Stimulated activated CD8-positive, alpha-beta memory T cell treated with anti-CD3 and anti-CD28 coated beads, Interleukin-7, amount 100 ng/mL, for 4 hours (primary cell): ENCODE data around the gene CYTH1.

Experiments
- DNase-seq, 2 donors: peaks; one replicate each; pipeline ENCODE4 v3.0.0-alpha.2; 2020; ENCODE audit warnings: low read depth in 2 of 2

CYTH1 gene

DNA sequence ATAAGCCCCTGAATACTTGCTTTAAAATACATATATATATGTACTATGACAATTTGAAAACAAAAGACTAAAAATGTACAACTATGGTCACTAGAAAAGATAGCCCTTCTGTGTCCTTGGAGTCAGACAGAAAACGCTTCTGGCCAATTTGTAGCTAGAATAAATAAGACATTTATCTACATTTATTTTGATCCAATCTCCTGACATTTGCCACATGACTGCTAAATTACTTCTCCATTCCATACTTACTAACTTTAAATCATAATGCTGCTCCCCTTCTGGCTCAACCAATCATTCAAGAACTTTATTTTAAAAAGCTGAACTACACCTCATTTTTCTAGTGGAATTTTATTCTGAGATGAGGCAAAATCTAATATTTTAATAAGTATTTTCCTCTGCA is 65.8 kb downstream of the CYTH1 start:
- DNase-seq = no peak

DNA sequence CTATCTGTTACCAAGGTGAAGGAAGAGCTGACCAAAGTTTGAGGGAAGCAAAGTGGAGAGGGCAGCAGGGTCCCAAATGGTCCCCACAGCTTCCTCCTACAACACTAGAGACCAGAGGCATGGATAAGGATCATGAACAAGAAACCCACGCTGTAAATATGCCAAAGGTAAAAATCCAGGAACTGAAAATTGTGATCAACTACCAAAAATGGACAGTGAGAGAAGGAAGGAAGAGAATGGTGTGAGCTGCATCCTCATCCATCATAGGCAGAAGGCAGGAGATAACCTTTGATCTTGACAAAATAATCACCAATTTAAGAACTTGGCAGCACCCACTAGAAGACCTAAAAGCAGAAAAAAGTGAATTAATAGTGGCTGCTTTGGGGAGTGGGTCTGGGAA is 66.2 kb downstream of the CYTH1 start:
- DNase-seq = no peak

DNA sequence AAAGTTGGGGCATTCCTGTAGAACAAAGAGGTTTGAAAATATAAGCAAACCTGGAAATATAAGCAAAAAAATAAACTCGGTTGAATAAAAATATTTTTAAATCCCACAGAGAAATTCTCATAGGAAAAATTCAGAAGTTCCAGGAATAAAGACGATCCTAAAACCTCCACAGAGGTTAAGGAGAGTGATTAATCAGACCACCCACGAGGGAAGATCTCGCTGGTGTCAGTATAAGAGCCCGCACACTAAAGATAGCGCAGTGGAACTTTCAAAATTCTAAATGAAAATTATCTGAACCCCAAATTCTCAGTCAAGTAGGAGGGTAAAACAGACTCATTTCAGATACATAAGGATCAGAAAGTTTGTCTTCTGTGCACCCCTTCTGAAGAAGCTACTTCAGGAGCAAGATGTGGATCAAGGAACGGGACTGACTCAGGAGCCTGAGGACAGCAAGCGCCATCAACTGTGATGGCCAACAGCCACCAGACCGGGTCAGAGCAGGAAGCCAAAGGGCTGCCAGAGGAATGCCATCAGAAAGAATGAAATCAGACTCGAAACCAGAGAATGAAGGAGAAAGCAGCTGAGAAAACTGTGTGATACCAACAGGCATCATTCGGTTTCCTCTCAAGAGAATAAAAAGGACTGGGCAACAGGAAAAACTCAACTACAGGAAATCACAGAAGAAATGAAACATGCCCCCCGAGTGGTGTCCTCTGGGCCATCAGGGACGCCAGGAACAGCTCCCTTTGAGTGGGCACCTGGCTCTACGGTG is 66.9 kb downstream of the CYTH1 start:
- DNase-seq = no peak

DNA sequence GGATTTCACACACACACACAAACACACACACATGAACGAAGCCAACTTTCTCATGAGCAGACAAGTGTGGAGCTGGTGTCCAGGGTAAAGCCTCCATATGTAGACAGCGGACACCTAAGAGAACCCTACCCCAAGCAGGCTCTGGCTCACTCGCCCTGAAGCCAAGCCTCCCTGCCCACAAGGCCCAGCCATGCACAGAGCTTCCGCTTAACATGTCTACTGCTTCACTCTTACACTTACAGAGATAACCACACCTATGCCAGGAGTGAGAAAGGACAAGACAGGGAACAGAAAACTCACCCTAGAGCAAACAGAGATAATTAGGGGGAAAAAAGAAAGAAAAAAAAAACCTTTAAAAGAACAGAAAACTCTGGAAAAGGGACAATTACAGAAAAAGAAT is 67.5 kb downstream of the CYTH1 start:
- DNase-seq = no peak

DNA sequence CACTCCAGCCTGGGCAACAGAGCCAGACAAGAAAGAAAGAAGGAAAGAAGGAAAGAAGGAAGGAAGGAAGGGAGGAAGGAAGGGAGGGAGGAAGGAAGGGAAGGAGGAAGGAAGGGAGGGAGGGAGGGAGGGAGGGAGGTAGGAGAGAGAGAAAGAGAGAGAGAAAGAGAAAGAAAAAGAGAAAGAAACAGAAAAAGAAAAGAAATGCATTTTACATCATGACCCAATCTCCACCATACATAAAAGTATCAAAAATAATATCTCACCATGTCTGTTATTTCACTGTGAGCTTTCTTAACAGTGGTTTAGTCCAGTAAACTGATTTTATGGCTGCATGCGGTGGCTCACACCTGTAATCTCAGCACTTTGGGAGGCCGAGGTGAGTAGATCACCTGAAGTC is 70.0 kb downstream of the CYTH1 start:
- no peak for DNase-seq

DNA sequence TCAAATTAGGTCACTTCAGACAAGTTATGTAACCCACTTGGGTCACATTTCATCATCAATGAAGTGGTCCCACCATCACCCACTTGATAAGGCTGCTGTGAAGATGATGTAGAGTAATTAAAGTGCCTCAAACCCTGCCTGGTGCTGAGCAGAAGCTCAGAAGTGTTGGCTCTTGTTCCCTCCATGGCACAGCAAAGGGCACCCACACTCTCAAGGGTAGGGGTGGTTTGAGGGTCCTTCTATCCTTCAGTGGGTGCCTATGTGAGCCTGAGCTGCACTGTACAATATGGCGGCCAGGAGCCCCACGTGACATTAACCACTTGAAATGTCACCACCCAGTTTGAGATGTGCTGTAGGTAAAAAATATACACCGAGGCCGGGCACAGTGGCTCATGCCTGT is 71.5 kb downstream of the CYTH1 start:
- DNase-seq = no peak

DNA sequence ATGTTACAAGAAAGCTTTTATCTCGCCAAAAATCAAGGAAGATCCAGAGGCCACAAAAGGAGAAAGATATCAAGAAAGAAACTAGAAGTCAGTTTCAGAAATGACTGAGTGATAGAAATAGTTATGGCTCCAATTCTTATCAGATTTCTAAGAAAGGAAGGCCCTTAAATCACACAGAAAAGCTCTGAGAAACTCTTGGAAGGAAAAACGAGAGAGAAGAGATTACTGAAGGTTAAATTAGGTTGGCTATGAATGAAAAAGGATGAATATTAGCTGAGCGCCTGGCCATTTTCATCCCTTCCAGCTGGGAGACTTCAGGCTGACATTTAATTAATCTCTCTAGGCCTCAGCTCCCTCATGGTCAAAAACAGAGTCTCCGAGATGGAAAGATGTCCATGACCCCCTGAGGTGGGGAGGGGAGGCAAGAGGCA is 72.3 kb downstream of the CYTH1 start:
- no peak for DNase-seq

DNA sequence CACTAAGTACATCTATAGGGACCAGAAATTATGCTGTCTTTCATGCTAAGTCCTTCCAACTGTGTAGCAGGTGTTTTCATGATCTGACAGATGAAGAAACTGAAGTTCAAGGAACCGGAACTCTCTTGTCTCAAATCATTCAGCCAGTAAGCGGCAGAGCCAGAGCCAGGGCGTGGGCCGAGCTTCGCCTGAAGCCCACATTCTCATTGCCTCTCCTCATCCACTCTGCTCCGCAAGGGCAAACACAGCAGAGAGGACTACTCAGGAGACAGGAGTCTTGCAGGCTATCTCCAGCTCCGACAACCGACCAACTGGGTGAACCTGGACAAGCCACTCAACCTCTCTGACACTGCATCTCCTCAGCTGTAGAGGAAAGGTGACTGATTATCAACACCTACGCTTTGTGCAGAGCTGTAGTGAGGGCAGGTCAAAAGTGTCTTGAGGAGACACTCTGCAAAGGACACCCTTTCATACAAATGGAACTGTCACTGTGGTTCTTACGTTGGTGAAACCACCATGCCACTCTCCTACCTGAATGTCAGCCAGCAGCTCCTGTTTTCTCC is 72.9 kb downstream of the CYTH1 start:
- no peak for DNase-seq

DNA sequence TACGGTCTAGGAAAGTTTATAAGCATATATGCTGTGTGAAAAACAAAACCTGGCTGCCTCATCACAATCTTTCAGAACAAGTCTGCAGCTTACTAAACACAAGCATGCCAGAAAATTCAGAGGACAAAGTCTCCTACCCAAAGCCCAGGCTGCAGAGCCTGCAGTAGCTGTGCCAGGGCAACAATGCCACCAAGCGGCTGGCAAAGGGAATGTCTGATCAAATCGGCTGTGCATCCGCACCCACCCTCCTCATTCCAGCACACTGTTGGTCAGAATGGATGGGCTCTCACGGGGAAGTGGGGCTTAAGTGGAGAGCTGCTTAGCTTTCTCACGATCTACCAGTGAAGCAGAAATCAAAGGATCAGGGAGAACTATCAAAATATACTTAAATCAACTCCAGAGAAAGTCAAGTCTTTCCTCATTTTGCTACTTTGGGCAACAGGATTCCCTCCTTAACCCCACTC is 73.5 kb downstream of the CYTH1 start:
- DNase-seq = no peak

DNA sequence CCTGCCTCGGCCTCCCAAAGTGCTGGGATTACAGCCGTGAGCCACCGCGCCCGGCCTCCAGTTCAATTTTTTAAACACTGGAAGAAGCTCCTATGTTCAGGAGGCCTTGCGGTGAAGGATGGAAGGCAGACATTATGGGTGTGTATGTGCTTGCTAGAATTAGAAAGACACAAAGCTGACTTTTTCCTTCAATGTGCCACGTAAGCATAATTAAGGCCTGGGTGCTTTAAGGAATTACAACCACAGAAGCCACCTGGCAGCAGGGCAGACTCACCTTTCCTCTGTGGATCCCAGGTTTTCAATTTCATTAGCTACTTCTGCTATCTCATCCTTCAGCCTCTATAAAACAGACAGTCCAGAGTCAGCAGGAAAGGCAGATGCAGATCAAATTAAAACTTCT is 74.2 kb downstream of the CYTH1 start:
- DNase-seq = no peak

DNA sequence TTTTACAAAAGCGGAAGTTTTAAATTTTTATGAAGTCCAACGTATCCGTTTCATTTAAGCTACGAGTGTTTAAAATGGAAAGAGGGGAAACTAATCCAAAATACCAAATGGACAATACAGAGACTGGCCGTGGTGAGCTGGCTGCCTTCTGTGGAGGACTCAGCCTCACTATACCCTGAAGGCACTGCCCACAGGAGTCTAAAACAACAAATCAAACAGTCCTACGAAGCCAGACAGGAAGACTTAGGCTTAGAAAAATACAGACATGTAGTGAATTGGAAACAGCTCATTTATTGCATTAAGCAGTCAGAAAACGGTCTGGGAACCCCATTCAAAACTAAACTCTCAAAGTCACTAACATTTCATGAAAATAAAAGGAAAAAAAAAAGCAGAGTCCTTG is 75.1 kb downstream of the CYTH1 start:
- DNase-seq = no peak

DNA sequence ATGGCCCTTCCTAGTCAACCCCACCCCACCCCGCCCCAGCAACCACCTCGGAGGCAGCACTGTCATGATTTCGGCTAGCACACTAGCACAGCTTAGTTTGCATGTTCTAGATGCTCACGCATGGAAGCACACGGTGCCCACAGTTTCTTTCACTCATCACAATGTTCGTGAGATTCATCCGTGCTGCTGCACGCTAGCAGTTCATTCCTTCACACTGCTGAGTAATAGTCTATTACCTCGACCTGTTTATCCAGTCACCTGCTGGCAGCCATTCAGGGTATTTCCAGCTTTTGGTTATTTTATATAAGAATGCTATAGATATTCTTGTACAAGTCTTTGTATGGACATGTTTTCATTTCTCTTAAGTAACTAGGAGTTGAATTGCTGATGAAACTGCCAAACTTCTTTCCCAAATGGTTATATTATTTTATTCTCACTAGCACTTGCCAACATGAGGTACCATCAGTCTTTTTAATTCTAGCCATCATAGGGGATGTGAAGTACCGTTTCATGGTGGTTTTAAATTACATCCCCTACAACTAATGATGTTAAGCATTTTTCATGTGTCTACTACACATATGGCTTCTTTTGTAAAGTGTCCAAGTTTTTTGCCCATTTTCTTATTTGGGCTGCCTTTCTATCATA is 75.7 kb downstream of the CYTH1 start:
- no peak for DNase-seq

DNA sequence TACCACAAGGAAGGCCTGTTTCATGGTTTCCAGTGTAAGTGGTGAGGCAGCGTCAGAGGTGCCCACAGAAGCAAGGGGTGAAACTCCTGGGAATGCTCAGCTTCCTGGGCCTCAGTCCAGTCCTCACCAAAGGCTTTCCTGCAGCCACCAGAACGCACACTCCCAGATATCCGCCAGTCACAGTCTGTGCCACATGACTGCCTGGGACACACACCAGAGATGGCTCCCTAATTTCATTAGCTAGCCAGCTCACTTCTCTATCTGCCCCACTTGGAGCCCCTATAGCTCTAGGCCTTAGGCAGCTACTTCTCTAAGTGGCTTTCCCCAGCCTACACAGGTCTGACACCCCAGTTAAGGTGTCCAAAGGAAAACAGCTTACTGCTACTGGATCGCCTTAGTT is 77.0 kb downstream of the CYTH1 start:
- no peak for DNase-seq

DNA sequence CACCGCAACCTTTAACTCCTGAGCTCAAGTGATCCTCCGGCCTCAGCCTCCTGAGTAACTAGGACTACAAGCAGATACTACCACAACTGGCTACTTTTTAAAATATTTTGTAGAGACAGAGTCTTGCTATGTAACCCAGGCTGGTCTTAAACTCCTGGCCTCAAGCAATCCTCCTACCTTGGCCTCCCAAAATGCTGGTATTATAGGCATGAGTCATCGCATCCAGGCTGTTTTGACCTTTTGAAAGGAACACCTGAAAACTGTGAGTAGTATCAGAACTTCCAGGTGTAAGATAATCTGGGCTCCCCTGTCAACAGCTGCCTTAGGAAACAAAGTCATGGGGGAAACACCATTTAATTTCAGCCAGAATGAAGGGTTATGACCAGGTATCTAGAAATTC is 77.5 kb downstream of the CYTH1 start:
- DNase-seq = no peak

DNA sequence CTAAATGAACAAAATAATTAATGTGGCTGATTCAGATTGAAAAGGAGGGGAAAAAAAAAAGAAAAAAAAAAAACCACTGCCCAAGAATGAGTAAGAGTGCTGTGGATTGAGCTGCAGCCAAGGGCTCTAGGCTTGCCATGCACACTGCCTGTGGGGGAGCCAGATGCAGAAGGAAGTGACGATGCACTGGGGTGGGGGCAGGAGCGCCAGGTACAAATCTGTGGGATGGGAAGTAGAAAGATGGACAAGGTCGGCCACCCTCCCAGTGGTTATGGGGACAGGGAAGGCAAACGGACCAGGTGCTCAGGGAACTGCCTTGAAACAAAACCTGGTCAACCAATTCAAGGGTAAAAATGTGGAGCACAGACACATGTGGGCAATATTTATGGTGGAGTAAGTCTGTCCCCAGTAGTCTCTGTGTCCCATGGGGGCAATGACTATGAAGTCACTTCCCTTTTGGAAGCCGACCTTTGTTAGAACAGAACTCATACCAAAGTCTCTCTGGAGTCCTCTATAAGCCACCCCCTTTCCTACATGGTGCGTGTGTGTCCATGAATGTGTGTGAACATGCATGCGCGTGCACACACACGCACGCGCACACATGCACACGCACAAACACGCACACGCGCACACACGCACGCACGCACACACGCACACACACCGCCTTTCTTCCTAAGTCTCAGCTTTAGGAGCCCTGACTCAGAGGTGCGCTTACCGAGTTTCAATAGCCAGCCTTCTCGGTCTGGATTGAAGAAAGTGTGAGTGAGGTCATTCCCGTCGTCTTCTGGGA is 84.3 kb downstream of the CYTH1 start:
- no peak for DNase-seq

DNA sequence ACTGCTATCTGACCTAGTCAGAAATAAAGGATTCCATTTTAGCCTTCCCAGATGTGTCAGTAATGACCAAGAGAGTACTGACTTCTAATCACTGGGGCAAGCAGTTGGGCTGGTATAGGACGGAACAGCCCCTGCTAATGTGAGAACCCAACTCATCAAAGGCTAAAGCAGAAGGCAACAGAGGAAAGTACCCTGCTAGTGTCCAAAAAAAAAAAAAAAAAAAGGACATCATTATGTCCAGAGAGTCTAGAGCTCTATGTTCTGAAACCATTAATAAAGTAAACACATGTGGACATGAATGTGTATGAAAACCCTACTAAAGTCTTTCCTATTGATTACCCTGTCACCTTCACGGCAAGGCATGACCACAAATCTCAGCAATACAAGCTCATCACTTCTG is 85.0 kb downstream of the CYTH1 start:
- no peak for DNase-seq

DNA sequence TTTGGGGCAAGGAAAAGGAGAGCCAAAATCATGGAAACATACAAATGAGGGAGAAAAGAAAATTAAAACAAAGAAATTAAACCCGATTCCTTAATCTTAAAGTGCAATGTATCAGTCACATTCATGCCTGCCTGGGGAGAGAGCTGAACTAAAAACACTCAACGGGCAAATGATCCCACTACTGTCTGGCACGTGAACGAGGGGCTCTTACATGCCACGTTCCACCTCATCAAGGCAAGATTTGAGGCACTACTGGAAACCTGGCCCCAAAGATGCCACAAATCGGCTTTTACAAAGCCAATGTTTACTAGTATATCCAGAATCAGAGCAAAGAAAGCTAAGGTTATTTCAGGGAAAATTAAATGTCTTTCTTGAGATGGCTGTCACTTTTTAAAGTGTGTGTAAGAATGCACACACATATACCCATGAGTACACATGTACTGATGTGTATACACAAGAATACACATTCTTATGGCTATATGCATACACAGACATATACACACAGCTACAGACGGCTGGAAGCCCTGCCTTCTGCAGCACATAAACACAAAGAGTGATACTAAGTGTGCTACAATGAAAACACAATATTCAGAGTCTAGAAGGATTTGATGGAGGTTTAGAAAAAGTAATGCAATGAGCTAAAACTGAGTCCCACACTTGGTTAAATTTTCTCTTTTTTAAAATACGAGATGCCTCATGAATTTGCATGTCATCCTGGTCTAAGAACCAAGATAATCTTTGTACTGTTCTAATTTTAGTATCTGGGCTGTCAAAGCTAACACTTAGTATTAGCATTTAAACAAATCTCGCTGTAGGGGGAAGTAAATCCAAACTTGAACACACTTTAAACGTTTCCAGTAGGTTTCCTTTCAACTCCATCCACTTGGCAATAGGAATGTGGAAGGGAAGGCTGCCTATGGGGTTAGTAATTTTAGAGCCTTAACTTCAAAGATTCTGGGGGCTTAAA is 85.8 kb downstream of the CYTH1 start:
- DNase-seq = no peak

DNA sequence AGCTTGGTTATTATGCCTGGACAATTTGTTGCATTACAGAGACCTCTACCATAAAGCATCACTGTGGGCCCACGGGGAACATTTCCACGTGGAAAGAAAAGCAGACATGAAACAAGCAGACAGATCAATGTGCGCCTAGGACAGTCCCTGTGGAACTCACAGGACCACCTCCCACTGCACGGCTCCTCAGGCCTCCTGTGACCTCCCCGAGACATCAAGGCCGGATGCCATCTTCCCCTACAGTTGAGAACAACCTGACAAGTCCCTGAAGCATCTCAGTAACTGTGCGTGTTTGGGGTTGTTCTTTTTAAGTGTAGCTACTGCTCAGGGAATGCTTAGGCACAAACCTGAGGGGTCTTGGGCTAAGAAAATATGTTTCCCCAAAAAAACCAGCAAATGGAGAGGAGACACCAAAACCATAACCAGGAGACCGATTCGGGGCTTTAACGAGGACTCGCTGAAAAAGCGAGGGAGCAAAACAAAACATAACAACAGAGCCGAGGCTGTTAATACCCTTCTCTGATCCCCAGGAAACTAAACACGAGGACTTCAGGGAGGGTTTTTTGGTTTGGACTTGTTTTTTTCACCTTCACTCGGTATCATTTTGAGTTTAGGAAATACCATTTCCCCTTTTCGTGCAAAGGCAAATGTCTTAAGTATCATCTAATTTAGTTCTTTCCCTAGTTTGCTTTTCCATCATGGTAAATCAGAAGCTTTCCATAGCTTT is 87.1 kb downstream of the CYTH1 start:
- DNase-seq = no peak

DNA sequence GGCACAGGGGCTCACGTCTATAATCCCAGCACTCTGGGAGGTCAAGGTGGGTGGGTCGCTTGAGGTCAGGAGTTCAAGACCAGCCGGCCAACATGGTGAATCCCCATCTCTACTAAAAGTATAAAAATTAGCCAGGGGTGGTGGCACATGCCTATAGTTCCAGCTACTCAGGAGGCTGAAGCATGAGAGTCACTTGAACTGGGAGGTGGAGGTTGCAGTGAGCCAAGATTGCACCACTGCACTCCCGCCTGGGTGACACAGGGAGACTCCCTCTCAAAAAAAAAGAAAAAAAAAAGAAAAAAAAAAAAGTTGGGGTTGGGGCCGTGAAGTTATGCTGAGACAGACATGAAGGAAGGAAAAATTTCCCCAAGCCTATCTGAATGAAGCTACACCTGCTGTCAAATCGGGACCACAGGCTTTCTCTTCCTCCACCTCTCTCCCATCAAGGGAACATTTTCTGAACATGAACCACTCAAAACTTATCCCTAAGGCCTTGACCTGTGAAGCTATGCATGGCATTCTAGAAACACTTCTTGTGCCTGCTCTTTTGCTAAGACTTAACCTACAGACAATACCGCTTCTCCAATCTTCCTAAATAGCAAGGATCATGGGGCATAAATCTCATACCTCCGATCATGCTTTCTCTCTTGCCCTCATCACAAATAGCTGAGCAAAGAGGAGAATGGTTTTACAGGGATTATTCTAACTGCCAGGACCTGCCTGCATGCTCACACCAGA is 88.6 kb downstream of the CYTH1 start:
- no peak for DNase-seq

DNA sequence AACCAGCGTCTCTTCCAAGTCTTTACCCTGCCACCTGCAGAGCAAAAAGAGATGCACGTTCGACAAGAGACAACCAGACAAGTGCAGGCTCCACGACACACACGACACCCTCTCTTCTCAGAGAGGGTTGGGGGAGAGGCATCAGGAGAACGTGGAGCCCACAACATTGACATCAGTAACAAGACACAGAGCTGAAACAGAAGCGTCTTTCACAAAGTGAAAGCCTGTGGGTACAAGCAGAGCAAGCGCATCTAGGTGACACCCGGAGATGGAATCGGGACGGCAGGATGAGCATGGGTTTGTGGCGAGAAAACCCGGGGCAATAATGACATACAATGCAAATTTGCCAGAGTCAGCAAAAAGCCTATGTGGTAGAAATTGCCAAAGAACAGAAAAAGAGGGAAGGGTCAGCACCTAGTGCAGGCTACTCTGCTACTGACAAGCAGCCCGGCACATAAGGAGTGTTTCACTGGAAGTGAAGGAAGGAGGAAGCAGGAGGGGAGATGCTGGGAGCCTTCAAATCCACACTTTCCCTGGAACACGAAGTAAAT is 89.5 kb downstream of the CYTH1 start:
- no peak for DNase-seq
